Renal cortex interstitium (tissue), 11 donors: Measurements from ENCODE around the gene MICAL3. TPM values are rescaled to one million over a fixed set of nuclear protein-coding genes. Genes with fewer than 3 reads are reported as not detected.

Source experiments
- DNase-seq, 11 donors: peaks; one replicate each; pipeline ENCODE4 v3.0.0-alpha.2; 2013; ENCODE audit warnings: low read depth in 9 of 11, low spot score in 4 of 11; ENCODE audit errors: extremely low read depth in 1 of 11
- polyA plus RNA-seq, 3 donors: library from polyadenylated mRNA; unstranded; fragments of 120-200 nt; gene quantifications; one replicate each; pipeline ENCODE4 v1.2.1, GENCODE V29; 2013; ENCODE audit not compliant: insufficient read length in 3 of 3

Gene MICAL3
- polyA plus RNA-seq, 3 donors, result 30.9 to 40.3 (median 32.8) TPM

- DNase-seq, result no peak
Measured at GRCh38 chr22:17823964-17824363, 200.4 kb downstream of the MICAL3 start.

DNA sequence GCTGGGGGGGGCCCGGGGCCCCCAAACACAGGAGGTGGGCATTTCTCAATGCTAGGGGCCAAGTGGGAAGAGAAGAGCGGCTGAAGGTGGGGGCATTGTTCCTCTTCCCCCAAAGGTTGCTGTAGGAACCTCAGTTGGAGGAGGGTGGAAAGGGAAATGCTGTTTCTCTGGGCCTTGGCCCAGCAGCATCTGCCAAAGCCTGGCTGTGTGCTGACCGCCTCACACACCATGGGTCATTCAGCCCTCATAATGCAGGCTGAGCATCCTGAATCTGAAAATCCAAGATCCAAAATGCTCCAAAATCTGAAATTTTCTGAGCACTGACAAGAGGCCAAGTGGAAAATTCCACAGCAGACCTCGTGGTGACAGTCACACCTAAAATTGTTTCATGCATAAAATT is 201.1 kb downstream of the MICAL3 start:
- DNase-seq, result no peak

GRCh38 chr22:17822087-17822486 is 202.3 kb downstream of the MICAL3 start:
- DNase-seq, result no peak

DNA sequence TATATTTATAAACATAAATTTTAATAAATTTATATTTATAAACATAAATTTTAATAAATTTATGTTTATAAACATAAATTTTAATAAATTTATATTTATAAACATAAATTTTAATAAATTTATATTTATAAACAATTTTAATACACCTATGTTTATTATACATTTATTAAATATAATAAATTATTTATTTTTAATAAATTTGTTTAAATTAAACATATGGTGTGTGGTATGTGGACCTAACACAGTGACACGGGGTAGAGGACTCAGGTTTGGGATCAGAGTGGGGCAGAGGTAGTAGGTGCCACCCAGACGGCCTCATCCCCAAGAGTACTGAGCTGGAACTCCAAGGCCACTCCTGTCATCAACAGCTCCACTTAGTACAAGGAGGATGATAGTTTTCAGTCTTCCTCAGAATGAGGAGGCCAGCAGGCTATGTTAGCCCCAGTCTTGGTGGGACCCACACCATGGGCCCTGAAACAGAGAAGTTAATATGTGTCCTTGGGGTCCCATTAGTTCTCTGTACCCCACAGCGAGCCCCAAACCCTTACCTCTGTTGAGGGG is 203.4 kb downstream of the MICAL3 start:
- DNase-seq, result no peak

GRCh38 chr22:17818649-17819048 is 205.7 kb downstream of the MICAL3 start:
- no peak for DNase-seq

DNA sequence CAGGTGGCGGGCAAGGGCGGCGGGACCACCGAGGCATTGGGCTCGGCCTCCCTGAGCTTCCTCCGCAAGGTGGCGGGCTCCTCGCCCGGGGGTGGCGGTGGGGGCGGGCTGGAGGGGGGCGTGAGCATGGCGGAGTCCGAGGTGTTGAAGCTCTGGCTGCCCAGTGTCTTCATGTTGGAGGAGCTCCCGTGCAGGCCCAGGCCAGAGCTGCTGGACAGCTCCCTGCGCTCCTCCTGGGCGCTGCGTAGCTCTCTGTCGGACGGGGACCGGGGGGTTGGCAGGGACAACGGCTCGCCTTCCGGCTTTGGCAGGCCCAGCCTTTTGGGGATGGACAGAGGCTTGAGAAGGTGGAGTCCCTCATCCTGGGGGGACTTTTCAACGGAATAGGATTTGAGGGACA is 206.2 kb downstream of the MICAL3 start:
- no peak for DNase-seq

DNA sequence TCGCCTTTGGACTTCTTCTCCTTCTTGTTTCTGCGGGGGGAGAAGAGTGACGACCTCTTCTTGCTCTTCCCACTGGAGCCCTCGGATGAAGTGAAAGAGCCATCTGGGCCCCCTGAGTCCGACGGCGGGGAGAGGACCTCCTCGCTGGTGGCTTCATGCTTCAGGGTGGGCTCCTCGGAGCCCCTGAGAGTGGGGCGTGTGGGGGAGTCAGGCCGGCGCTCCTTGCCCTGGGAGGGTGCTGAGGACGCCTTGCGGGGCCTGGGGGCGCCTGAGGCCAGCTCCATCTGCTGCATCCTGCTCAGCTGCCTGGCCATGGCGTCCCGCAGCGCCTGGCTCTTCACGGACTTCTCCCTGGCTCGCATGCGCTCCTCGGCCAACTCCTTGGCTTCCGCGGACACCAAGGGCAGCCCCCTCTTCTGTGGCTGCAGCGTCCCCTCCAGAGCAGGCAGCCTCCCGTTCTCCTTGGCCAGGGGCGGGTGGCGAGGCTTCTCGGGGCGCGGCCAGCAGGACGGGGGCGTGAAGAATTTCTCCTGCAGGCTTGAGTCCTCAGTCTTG is 206.8 kb downstream of the MICAL3 start:
- DNase-seq, result no peak

DNA sequence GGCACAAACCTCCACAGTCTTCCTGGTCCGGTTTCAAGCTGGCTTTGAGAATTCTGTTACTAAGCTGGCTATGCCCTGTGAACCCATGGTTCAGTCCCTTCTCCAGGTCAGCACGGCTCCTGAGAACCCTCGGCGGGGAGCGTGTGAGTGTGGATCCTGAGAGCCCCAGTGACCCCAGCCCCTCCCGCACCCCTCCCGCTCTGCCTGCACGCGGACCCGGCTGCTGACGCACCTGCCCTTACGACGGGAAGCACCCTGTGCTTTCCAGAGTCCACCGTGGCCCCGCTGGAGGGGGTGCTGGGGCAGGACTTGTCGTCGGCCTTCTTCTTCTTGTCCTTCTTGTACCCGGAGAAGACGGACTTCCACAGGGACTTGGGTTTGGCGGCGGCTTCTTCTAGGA is 207.3 kb downstream of the MICAL3 start:
- no peak for DNase-seq

GRCh38 chr22:17816649-17817048 is 207.7 kb downstream of the MICAL3 start:
- no peak for DNase-seq

GRCh38 chr22:17815703-17816254 is 208.6 kb downstream of the MICAL3 start:
- DNase-seq, result no peak

DNA sequence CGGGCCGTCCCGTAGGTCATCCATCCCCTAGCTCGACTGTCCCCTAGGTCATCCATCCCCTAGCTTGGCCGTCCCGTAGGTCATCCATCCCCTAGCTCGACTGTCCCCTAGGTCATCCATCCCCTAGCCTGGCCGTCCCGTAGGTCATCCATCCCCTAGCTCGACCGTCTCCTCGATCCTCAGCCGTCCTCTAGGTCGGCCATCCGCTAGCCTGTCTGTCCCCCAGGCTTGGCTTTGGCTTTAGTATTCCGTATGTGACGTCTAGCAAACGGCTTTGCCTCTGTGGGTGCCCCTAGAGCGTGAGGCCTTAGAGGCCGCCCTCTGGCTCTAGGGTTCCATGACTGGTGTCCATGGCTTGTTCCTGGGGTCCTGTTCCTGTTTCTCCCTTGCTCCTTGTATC is 209.5 kb downstream of the MICAL3 start:
- no peak for DNase-seq

- no peak for DNase-seq
Measured at GRCh38 chr22:17814084-17814483, 210.3 kb downstream of the MICAL3 start.

DNA sequence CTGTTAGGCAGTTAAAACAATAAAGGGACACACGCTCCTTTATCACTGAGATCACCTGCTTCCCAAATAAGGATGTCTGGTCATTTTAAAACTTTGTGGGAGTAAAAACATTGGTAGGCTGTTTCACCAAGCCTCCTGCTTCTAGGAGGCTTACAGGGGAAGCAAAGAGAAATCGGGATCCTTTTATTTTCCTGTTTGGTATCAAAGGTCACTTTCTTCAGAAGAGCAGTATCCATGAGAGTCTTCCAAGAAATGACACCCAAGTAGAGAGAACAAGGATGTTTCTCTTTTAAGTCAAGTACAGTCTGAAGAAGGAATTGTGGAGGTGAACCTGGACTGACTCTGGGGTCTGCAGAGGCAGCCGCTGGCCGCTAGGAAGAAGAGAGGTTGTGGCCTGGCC is 213.2 kb downstream of the MICAL3 start:
- DNase-seq, result no peak

DNA sequence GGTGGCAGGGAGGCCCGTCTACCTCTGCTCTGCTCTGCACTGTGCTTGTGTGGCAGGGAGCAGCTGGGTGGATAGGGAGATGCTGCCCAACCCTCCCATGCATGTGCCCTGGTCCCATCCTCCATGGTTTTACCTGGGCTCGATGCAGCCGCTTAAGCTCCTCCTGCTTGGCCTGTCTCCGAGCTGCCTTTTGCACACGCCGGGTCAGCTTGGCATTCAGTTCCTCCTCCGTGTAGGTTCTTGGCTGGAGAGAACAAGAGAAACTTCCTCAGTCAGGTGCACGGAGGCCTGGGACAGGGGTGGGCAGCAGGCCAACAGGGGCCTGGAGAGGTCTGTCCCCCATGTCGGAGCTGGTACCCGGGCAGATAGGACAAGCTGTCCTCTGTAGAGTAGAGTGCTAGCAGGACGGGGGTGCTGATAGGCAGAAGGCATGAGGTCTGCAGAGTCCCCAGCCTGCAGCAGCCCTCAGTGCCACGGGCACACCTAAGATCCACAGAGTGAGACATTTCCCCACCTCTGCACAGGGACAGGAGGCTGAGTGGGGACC is 213.7 kb downstream of the MICAL3 start:
- no peak for DNase-seq

DNA sequence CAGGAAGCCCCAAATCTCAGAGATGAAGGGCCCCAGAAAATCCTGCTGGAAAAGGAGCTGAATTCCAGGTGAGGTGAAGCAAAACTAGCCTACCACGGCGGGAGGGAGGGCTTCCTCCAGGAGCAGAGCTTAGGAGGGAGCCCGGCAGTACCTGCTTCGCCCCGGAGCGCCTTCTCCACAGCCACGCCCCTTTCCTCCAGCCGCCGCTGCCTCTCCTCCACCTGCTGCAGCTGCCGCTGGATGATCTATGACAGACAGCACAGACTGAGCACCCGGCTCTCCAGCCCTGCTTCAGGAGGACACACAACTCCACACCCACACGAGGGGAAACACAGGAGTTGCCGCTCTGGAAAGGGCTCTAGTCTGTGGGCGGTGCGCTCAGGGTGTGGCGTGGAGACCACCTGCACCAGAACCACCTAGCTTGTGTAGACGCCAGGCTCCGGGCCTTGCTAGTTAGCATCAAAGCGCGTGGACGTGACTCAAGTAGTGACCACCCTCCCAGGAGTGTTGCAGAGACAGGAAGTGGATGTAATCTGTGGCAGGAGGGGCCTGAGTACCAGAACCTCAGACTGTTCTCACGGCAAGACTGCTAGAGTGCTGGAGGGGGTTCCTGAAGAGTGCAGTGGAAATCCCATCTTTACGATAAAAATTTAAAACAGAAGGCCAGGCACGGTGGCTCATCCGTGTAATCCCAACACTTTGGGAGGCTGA is 215.5 kb downstream of the MICAL3 start:
- no peak for DNase-seq

- no peak for DNase-seq
Measured at GRCh38 chr22:17807578-17808410, 216.6 kb downstream of the MICAL3 start.

GRCh38 chr22:17807086-17807485 is 217.3 kb downstream of the MICAL3 start:
- no peak for DNase-seq

DNA sequence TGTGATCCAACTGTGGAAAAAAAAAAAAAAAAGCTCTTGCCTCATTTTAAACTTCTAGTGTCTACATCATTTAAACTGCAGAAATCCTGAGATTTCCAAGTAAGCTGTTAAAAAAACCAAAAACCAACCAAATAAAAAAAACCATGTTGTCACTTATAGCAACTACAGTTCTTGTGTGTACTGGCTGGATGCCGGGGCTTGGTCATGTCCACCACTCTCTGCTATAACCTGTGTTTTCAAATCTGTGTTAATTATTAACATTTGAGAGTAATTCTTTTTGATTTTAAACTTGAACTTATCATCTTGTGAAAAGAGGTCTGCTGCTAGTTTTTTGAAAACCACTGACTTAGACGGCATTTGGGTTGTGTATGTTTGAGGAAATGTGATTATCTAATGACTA is 217.9 kb downstream of the MICAL3 start:
- no peak for DNase-seq

GRCh38 chr22:17804331-17805080 is 219.9 kb downstream of the MICAL3 start:
- no peak for DNase-seq
